Cardiac fibroblast (primary cell): ENCODE measurements around the gene LRRC4C.

Source experiments
- DNase-seq, 2 donors: peaks; one replicate each; pipeline versions ENCODE4 v3.0.0 to v3.0.0-alpha.2; 2010; ENCODE audit warnings: low read depth in 2 of 2
- H3K4me3 ChIP-seq, 2 donors: replicated peaks in 1 of 2; 1 replicate in 1 of 2; 2 replicates in 1 of 2; pipeline ENCODE4 v1.5.1; 2011; ENCODE audit warnings: low read depth in 2 of 2, low read length in 2 of 2, mild to moderate bottlenecking in 2 of 2, moderate library complexity in 1 of 2
- CTCF ChIP-seq: IDR thresholded peaks from one replicate; pipeline ENCODE4 v1.5.1; 2011; ENCODE audit warnings: low read depth, mild to moderate bottlenecking, low read length, inconsistent platforms

LRRC4C gene

GRCh38 chr11:40125054-40125453, 1334.4 kb downstream of the LRRC4C start:
- no peak overlapping the region for H3K4me3 ChIP-seq
- TF ChIP-seq CTCF: no peak
- DNase-seq: no peak

- no peak for TF ChIP-seq CTCF
- H3K4me3 ChIP-seq: no peak overlapping the region
- DNase-seq: no peak
These were observed 1339.8 kb downstream of the LRRC4C start for GRCh38 chr11:40119661-40120060.

GRCh38 chr11:40118780-40119179, 1340.7 kb downstream of the LRRC4C start:
- TF ChIP-seq CTCF: no peak
- H3K4me3 ChIP-seq: no peak overlapping the region
- DNase-seq: no peak

GRCh38 chr11:40118026-40118425, 1341.4 kb downstream of the LRRC4C start:
- H3K4me3 ChIP-seq: no peak overlapping the region
- TF ChIP-seq CTCF: no peak
- DNase-seq: no peak

- TF ChIP-seq CTCF: no peak
- no peak for DNase-seq
- no peak overlapping the region for H3K4me3 ChIP-seq
These were observed 1354.4 kb downstream of the LRRC4C start for GRCh38 chr11:40104941-40105550.

- no peak for TF ChIP-seq CTCF
- no peak overlapping the region for H3K4me3 ChIP-seq
- no peak for DNase-seq
These were observed 1358.7 kb downstream of the LRRC4C start for GRCh38 chr11:40100781-40101180.

- no peak for TF ChIP-seq CTCF
- no peak overlapping the region for H3K4me3 ChIP-seq
- no peak for DNase-seq
These were observed 1359.3 kb downstream of the LRRC4C start for GRCh38 chr11:40100162-40100553.
